HepG2 (cell line): ENCODE results near the gene CPNE4. TPM values are rescaled to one million over a fixed set of nuclear protein-coding genes. Genes with fewer than 3 reads are reported as not detected.

ENCODE experiments used
- MBD4 ChIP-seq: IDR thresholded peaks from 2 replicates; pipeline ENCODE4 v1.6.1; 2012; ENCODE audit warnings: low read length, inconsistent platforms, borderline replicate concordance
- SAP130 ChIP-seq: IDR thresholded peaks from 2 replicates; pipeline ENCODE4 v1.6.1; 2016; ENCODE audit warnings: low read depth
- SUZ12 ChIP-seq: fragments of 150-350 bp; IDR thresholded peaks from 2 replicates; pipeline ENCODE4 v1.6.1; 2014; ENCODE audit warnings: low read depth, low read length
- WIZ ChIP-seq: sonication (generic); formaldehyde crosslinking; IDR thresholded peaks from 2 replicates; pipeline ENCODE4 v1.5.1; 2020; ENCODE audit warnings: mild to moderate bottlenecking, missing genetic modification reagents
- ZNF383 ChIP-seq: sonication (generic); formaldehyde crosslinking; IDR thresholded peaks from 2 replicates; pipeline ENCODE4 v1.4.0; 2020; ENCODE audit warnings: missing genetic modification reagents, mild to moderate bottlenecking, borderline replicate concordance
- ZNF572 ChIP-seq: sonication (generic); formaldehyde crosslinking; IDR thresholded peaks from 2 replicates; pipeline ENCODE4 v1.5.1; 2020; ENCODE audit warnings: mild to moderate bottlenecking, missing genetic modification reagents
- ZNF605 ChIP-seq: sonication (generic); formaldehyde crosslinking; IDR thresholded peaks from 2 replicates; pipeline ENCODE4 v1.8.0; 2022; ENCODE audit warnings: mild to moderate bottlenecking, missing genetic modification reagents
- ZNF816 ChIP-seq: sonication (generic); formaldehyde crosslinking; IDR thresholded peaks from 2 replicates; pipeline ENCODE4 v1.8.0; 2022; ENCODE audit warnings: missing genetic modification reagents, mild to moderate bottlenecking, borderline replicate concordance
- polyA plus RNA-seq, 8 experiments: library from polyadenylated mRNA; depleted of rRNA in 3 of 8; stranded (reverse) in 7 of 8; unstranded in 1 of 8; fragments of >200 nt; fragmentation: Illumina TruSeq in 4 of 8; extraction: Trizol in 4 of 8; gene quantifications; 2 replicates each; pipeline versions ENCODE4 v1.2.1 to v1.2.3, GENCODE V29; 2011 to 2016; ENCODE audit warnings: low read depth in 4 of 8, missing spikeins in 1 of 8, mixed read lengths in 1 of 8; ENCODE audit not compliant: insufficient read depth in 1 of 8
- total RNA-seq, 5 experiments: library from RNA; depleted of rRNA; stranded (reverse); fragments of >200 nt; fragmentation: Illumina TruSeq; extraction: Trizol; gene quantifications; 2 replicates each; pipeline ENCODE4 v1.2.3, GENCODE V29; 2016; ENCODE audit warnings: low read depth in 1 of 5
- TF ChIP-seq, protein P1 (sequence below): sonication (generic); formaldehyde crosslinking; IDR thresholded peaks from 2 replicates; pipeline ENCODE4 v1.5.1; 2020; ENCODE audit warnings: mild to moderate bottlenecking, missing genetic modification reagents, moderate library complexity
- TF ChIP-seq, protein P2 (sequence below): sonication (generic); formaldehyde crosslinking; IDR thresholded peaks from 2 replicates; pipeline ENCODE4 v1.4.0; 2020; ENCODE audit warnings: missing genetic modification reagents
- TF ChIP-seq, protein P3 (sequence below): sonication (generic); formaldehyde crosslinking; IDR thresholded peaks from 2 replicates; pipeline ENCODE4 v1.5.1; 2020; ENCODE audit warnings: mild to moderate bottlenecking, missing genetic modification reagents, borderline replicate concordance

The CPNE4 gene
- total and polyA plus RNA-seq, 2 of the 13 experiments (the other 11 are each of a cell fraction or from before 2014, with no cell fraction given), result not detected

- TF ChIP-seq WIZ (CRISPR knock-in tag) (no peak), SAP130 (CRISPR knock-in tag) (no peak), ZNF572 (no peak), ZNF383 (no peak), ZNF816 (no peak), SUZ12 (no peak), MBD4 (no peak), ZNF605 (no peak)
- TF ChIP-seq, protein P1, sequence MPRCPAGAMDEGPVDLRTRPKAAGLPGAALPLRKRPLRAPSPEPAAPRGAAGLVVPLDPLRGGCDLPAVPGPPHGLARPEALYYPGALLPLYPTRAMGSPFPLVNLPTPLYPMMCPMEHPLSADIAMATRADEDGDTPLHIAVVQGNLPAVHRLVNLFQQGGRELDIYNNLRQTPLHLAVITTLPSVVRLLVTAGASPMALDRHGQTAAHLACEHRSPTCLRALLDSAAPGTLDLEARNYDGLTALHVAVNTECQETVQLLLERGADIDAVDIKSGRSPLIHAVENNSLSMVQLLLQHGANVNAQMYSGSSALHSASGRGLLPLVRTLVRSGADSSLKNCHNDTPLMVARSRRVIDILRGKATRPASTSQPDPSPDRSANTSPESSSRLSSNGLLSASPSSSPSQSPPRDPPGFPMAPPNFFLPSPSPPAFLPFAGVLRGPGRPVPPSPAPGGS (CRISPR knock-in tag), result no peak
- TF ChIP-seq, protein P2, sequence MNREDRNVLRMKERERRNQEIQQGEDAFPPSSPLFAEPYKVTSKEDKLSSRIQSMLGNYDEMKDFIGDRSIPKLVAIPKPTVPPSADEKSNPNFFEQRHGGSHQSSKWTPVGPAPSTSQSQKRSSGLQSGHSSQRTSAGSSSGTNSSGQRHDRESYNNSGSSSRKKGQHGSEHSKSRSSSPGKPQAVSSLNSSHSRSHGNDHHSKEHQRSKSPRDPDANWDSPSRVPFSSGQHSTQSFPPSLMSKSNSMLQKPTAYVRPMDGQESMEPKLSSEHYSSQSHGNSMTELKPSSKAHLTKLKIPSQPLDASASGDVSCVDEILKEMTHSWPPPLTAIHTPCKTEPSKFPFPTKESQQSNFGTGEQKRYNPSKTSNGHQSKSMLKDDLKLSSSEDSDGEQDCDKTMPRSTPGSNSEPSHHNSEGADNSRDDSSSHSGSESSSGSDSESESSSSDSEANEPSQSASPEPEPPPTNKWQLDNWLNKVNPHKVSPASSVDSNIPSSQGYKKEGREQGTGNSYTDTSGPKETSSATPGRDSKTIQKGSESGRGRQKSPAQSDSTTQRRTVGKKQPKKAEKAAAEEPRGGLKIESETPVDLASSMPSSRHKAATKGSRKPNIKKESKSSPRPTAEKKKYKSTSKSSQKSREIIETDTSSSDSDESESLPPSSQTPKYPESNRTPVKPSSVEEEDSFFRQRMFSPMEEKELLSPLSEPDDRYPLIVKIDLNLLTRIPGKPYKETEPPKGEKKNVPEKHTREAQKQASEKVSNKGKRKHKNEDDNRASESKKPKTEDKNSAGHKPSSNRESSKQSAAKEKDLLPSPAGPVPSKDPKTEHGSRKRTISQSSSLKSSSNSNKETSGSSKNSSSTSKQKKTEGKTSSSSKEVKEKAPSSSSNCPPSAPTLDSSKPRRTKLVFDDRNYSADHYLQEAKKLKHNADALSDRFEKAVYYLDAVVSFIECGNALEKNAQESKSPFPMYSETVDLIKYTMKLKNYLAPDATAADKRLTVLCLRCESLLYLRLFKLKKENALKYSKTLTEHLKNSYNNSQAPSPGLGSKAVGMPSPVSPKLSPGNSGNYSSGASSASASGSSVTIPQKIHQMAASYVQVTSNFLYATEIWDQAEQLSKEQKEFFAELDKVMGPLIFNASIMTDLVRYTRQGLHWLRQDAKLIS (CRISPR knock-in tag), result no peak
- TF ChIP-seq, protein P3, sequence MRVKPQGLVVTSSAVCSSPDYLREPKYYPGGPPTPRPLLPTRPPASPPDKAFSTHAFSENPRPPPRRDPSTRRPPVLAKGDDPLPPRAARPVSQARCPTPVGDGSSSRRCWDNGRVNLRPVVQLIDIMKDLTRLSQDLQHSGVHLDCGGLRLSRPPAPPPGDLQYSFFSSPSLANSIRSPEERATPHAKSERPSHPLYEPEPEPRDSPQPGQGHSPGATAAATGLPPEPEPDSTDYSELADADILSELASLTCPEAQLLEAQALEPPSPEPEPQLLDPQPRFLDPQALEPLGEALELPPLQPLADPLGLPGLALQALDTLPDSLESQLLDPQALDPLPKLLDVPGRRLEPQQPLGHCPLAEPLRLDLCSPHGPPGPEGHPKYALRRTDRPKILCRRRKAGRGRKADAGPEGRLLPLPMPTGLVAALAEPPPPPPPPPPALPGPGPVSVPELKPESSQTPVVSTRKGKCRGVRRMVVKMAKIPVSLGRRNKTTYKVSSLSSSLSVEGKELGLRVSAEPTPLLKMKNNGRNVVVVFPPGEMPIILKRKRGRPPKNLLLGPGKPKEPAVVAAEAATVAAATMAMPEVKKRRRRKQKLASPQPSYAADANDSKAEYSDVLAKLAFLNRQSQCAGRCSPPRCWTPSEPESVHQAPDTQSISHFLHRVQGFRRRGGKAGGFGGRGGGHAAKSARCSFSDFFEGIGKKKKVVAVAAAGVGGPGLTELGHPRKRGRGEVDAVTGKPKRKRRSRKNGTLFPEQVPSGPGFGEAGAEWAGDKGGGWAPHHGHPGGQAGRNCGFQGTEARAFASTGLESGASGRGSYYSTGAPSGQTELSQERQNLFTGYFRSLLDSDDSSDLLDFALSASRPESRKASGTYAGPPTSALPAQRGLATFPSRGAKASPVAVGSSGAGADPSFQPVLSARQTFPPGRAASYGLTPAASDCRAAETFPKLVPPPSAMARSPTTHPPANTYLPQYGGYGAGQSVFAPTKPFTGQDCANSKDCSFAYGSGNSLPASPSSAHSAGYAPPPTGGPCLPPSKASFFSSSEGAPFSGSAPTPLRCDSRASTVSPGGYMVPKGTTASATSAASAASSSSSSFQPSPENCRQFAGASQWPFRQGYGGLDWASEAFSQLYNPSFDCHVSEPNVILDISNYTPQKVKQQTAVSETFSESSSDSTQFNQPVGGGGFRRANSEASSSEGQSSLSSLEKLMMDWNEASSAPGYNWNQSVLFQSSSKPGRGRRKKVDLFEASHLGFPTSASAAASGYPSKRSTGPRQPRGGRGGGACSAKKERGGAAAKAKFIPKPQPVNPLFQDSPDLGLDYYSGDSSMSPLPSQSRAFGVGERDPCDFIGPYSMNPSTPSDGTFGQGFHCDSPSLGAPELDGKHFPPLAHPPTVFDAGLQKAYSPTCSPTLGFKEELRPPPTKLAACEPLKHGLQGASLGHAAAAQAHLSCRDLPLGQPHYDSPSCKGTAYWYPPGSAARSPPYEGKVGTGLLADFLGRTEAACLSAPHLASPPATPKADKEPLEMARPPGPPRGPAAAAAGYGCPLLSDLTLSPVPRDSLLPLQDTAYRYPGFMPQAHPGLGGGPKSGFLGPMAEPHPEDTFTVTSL, result no peak
Measured at GRCh38 chr3:131944676-131945075, 90.1 kb downstream of the CPNE4 start (continued).
